GM19043 (cell line): ENCODE results near the gene KCNMA1.
"Not testable (repeated sequence)": the region's sequence is repeated elsewhere in the genome, so short reads cannot be mapped to it uniquely, and the experiment has no call there.

ENCODE experiments used
- ATAC-seq: cut with Tn5 transposase; IDR thresholded peaks from one replicate; pipeline ENCODE4 v1.9.1; 2021; ENCODE audit warnings: low read depth; ENCODE audit not compliant: unreplicated experiment

KCNMA1 gene

DNA sequence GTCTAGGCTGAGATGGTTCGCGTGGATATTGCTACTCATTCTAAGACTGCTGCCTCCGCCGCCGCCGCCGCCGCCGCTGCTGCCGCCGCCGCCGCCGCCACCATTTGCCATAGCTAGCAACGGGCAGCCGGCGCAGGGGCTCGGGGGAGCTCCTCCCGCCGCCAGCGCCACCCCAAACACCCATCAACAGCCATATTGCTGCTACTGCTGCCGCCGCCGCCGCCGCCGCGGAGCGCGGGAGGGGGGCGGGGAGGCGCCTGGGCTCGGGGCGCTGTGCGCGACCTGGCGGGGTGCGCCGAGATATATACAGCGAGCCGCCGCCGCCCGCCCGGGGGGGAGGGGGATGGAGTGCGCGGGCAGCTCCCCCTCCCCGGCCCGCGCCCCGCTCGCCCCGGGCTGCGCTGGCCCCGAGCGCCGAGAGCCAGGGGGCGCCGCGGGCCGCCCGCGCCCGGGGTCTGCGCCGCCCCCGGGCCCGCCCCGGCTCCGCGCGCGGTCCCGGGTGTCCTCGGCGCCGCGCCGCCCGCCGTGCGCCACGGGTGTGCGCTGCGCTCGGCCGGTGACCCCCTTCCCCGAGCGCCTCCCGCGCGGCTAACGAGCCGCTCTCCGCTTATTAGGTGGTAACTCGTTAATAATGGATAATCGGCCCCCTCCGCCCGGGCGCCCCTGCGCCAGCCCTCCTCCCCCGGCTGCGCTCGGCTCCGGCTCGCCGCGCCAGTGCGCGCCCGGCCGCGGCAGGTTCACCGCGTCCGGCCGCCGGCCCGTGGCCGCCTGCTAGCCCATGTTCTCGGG, at the start of gene KCNMA1:
TSS of gene KCNMA1 (minus strand) at position 277 of the 789 bp plus-strand sequence.
- ATAC-seq, result no peak

GRCh38 chr10:77686650-77687417, 49.2 kb upstream of the KCNMA1 start:
- no peak for ATAC-seq

- ATAC-seq, result no peak
Observed at GRCh38 chr10:77686096-77686495, 48.5 kb upstream of the KCNMA1 start.

- no peak for ATAC-seq
Observed at GRCh38 chr10:77685432-77685831, 47.8 kb upstream of the KCNMA1 start.

DNA sequence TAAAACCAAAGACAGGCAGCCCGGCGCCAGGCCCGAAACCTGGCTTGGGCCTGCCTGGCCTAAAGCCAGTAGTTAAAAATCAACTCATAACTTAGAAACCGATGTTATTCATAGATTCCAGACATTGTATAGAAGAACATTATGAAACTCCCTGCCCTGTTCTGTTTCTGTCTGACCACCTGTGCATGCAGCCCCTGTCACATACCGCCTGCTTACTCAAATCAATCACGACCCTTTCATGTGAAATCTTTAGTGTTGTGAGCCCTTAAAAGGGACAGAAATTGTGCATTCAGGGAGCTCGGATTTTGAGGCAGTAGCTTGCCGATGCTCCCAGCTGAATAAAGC, 45.5 kb upstream of the KCNMA1 start:
- ATAC-seq, result not testable (repeated sequence)

DNA sequence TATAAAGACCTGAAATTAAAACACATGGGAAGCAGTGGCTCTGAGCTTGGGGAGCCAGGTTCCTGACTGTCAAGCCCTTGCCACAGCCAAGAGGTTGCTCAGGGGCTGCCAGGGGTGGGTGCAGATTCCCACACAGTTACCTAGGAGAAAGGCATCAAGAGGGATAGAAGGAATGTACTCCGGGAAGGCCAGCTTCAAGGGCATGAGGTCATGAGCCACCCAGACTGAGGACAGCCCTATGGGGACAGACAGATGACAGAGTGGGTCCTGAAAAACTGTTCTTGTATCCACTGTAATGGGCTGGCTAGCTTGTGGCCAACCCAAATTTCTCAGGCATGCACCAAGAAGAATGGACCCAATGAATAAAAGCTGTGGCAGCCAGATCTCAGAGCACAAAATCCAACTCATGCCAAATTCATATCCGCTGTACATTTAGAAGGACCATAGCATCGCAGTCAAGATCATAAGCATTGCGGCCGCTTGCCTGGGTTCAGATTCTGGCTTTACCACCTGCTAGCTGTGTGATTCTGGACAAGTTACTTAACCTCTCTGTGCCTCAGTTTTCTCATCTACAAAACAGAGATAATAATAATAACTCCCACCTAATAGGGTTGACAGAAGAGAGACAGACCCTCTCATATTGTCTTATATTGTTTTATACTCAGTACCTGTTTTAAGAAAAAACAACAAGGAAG, 44.9 kb upstream of the KCNMA1 start:
- no peak for ATAC-seq

GRCh38 chr10:77681839-77682238, 44.2 kb upstream of the KCNMA1 start:
- no peak for ATAC-seq

DNA sequence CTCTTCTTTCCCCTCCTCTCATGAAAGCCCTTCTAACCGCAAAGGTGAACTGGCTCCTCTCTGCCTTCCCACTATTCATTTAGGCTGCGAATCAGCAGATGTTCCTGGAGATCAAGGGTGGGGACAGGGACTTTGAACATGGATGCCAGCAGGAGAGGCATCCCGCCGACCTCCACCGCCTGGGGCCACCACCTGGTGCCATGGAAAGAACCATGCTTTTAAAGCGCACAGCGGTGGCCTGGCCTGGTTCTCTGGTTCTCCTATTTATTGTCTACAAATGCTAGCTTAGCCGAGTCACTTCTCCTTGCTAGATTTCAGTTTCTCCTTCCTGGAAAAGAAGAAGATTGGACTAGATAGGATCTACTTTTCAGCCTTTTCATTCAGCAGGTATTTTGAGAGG, 43.2 kb upstream of the KCNMA1 start:
- no peak for ATAC-seq

- ATAC-seq, result no peak
Observed at GRCh38 chr10:77680065-77680464, 42.5 kb upstream of the KCNMA1 start.

DNA sequence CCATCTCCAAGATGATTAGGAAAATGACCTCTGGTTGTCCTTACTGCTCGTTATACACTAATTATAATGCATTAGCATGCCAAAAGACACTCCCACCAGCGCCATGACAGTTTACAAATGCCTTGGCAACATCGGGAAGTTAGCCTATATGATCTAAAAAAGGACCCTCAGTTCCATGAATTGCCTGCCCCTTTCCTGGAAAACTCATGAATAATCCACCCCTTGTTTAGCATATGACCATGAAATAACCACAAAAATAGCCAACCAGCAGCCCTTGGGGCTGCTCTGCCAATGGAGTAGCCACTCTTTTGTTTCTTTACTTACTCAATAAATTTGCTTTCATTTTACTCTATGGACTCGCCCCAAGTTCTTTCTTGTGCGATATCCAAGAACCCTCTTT, 41.6 kb upstream of the KCNMA1 start:
- no peak for ATAC-seq

DNA sequence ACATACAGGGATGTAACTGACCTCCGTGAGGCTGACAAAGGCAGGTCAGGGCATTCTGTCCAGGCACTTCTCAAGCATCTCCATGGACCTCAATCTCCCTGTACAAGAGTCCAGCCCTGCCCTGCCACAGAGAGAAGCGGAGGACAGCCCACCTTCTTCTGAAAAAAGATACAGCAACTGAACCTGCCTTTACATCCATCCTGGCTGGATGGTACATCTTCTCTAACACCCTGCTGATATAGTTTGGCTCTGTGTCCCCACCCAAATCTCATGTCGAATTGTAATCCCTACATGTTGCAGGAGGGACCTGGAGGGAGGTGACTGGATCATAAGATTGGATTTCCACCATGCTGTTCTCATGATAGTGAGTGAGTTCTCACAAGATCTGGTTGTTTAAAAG, 40.5 kb upstream of the KCNMA1 start:
- ATAC-seq, result no peak

GRCh38 chr10:77675347-77675746, 37.7 kb upstream of the KCNMA1 start:
- ATAC-seq, result no peak

GRCh38 chr10:77673515-77674140, 36.0 kb upstream of the KCNMA1 start:
- ATAC-seq, result no peak

DNA sequence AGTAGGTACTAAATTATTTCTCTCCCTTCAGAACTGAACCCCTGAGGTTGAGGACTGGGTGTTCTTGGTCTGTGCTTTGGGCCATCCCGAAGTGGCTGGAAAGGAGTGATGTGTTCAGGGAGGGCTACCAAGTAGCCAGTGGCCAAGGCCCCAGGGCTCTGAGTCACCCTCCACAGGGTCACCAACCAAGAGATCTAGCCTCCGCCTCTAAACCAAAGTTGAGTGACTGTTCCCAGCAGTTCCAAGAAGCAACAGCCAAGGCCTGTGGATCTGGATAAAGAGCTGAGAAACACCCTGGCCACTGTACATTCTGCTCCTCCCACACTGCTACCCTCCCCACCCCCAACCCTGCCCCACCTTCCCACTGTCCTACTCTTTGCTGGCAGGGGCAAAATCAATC, 35.5 kb upstream of the KCNMA1 start:
- no peak for ATAC-seq

DNA sequence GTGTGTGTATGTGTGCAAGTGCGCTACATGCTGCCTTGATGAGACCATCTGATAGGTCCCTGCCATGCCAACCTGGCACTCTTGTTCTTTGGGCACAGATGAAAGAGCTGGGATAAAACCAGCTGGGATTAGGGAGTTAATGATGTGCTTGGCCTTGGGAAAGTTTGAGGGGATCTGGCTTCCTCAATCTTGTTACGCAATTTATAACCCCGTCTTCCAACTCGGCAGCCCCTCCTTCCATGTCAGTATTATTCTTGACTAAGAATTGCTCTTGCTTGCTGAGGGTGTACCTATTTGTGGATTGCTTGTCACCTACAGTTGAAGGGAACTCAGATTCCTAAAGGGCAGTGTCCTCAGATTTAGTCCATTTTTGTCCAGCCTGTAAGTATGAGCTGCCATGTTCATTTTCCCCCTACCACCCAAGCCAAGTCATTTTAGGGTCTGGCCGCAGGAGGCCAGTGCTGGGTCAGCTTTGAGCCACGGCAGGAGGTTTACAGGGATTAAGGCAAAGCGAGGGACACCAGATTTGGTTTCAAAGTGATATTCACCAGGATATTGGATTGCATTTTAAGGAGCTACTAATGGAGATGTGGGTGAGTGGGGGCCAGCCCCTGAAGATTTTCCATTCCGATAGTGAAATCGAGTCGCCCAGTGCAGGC, 34.1 kb upstream of the KCNMA1 start:
- ATAC-seq, result no peak

DNA sequence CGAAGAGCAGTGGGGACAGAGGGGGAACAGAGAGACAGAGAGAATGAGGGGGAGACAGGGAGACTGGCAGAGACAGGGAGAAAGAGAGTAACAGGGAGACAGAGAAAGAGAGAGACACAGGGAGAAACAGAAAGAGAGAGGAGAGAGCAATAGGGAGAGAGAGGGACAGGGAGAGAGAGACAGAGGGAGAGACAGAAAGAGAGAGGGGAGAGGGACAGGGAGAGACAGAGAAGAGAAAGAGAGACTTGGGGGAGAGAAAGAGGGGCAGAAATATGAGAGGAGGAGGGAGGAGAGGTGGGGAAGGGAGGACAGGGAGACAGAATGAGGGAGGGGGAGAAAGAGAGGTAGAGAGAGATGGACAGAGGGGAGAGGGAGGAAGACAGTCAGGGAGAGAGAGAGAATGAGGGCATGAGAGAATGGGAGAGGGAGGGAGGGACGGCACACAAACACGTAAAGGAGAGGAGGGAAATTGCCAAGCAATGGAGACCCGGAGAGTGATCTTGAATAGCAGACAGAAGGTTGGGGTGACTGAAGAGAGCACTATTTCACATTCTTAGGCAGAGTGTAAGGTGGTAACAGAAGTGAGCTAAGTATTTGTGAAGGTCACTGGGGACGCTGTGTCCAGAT, 33.3 kb upstream of the KCNMA1 start:
- no peak for ATAC-seq

- no peak for ATAC-seq
Observed at GRCh38 chr10:77669892-77670291, 32.3 kb upstream of the KCNMA1 start.

- ATAC-seq, result no peak
Observed at GRCh38 chr10:77667426-77668324, 30.1 kb upstream of the KCNMA1 start.

DNA sequence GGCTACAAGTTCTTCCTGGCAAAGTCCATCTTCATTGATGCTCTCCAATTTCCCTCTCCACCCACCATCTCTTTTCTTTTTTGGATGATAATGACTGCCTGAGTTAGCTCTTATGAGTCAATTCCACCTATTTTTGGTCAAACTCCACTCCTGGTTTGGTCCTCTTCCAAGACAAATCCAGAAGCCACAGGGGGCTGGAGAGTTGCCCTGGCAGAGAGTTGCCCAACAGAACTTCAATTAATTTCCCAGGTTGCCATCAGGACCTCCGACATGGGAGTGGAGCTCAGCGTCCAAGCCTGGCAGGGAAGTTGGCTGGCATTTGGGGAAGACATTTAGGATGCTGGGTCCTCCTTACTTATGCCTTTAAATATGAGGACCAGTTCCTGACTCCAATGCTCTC, 29.2 kb upstream of the KCNMA1 start:
- no peak for ATAC-seq
